ENCODE results near the gene SCN2A.

GRCh38 chr2:165436559-165436958 lies 197.3 kb downstream of the SCN2A start:
- no peak for TF ChIP-seq ZNF391 (tag by site-specific recombination; IDR thresholded peaks at IDR 0.05; ENCODE audit: borderline replicate concordance, low read depth)
- no peak for TF ChIP-seq ZNF274 (IDR thresholded peaks at IDR 0.05; ENCODE audit: low read length)
- no peak for TF ChIP-seq ZNF274 (tag by site-specific recombination; IDR thresholded peaks at IDR 0.05; ENCODE audit: borderline replicate concordance)
- no peak for TF ChIP-seq CTCF (tag by site-specific recombination; IDR thresholded peaks at IDR 0.05)
- TF ChIP-seq PRDM4 (tag by site-specific recombination; IDR thresholded peaks at IDR 0.05), result no peak
- TF ChIP-seq ZNF510 (tag by site-specific recombination; IDR thresholded peaks at IDR 0.05; ENCODE audit: insufficient replicate concordance), result no peak
- no peak for TF ChIP-seq KLF10 (tag by site-specific recombination; IDR thresholded peaks at IDR 0.05)
- TF ChIP-seq ZNF610 (tag by site-specific recombination; IDR thresholded peaks at IDR 0.05; ENCODE audit: borderline replicate concordance), result no peak
- TF ChIP-seq ATF2 (tag by site-specific recombination; IDR thresholded peaks at IDR 0.05; ENCODE audit: low read depth), result no peak
